NCI-H2227 treated with DMSO at 0.1 percent for 48 hours (cell line): ENCODE data around the gene BICDL1.

ENCODE experiments used
- DNase-seq: peaks from one replicate; lab custom pipeline; 2025; lab: John Stamatoyannopoulos, UW

The BICDL1 gene

DNA sequence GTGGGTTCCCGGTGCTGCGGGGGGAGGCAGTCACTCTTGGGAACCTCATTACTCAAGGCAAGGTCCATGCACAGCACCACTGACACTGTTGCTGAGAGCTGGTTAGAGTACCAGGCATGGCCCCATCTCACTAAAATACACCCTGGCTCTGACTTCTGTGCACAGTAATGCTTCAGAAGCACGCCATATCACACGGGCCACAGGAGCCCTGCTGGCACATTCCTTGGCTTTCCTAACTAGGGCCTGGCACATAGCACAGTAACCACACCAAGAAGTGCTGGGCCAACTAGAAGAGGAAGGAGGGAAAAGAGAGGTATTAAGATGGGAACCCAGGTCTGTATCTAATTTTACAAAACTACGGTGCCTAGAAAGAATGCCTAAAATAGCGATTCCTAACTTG is 141.0 kb downstream of the BICDL1 start:
- DNase-seq: no peak

DNA sequence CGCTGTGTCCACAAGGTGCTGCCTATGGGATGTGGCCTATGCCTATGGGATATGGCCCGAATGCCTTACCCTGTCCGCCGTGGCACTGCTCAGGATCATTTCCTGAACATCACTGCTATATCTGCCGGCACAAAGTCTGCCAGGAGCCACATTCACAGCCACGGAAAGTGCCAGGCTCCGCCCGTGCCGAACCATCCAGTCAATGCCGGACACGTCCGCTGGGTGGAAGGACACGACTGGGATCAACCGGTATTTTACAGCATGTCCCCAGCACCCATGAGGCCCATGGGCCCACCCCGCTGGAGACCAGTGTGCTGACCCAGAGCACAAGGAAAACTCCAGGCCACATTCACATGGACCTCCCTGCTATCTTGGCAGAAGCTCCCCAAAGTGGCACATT is 142.1 kb downstream of the BICDL1 start:
- no peak for DNase-seq

DNA sequence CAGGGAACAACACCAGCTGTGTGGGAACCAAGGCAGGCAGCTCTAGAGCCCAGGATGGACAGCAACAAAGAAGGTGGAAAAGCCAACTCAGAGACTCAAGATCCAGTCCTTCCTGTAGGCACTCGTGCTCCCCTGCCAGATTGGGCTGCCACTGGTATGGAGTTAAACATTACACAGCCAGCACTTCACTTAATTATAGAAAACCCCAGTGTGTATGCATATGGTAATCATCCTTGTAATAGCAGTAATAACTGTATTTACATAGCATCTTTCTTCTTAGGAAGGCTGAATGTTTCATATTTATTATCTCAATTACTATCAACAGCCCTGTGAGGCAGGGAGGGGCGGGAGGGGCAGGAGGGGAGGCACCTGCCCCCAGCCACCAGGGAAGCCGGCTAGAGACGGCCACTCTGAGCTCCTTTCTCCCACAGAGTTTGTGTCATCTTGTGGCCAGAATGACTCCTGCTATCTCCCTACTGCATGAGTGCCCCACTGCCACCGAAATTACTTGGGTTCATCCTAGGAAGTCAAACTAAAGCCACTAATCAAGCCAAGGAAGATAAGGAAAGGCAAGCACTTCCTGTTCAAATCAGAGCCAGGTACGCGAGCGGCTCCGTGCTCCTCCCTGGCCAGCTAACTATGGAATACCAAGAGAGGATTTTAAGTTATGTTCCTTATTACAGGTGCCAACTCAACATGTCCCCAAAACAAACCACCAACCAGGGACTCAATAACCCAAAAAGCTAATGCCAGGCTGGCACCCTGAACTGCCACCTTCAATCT is 143.2 kb downstream of the BICDL1 start:
- DNase-seq: no peak

- no peak for DNase-seq
Observed at GRCh38 chr12:120132863-120133385, 143.9 kb downstream of the BICDL1 start.

GRCh38 chr12:120134307-120134980 is 145.4 kb downstream of the BICDL1 start:
- no peak for DNase-seq

- no peak for DNase-seq
Observed at GRCh38 chr12:120136093-120136770, 147.2 kb downstream of the BICDL1 start.

- DNase-seq: no peak
Observed at GRCh38 chr12:120137833-120138232, 148.8 kb downstream of the BICDL1 start.

GRCh38 chr12:120138366-120138765 is 149.3 kb downstream of the BICDL1 start:
- DNase-seq: no peak

DNA sequence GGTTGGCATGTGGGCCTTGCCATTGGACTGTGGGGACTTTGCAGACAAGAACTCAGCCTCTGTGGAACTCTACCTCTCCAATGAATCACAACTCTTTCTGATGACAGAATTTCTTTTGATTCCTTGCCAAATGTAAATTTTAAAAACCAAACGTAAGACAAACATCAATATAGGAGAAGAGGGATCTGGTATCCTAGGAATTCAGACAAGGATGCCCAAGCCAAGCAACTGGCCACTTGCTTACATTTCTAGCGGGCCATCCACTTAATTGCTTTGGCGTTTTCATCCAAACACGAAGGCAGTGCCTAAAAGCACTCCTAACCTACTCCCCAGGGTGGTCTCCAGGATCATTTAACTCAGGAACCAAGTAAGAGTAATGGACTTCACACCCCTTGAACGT is 150.9 kb downstream of the BICDL1 start:
- DNase-seq: no peak

DNA sequence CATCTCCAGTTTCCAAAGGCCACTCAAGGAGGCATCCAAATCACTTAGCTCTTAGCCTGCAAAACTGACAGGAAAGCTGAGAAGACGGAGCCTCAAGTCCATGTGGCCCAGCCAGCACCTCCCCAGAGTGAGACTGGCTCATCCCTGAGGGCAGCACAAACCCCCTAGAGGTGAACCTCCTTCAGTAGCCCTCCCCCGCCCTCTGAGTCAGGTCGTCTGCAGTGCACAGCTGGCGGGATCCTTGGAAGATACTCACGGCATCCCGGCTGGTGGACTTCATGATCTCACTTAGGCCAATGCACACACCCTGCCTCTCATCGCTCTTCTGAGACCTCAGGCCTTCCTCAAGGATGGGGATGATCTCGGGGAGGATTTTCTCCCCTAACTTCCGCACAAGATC is 151.6 kb downstream of the BICDL1 start:
- DNase-seq: no peak

DNA sequence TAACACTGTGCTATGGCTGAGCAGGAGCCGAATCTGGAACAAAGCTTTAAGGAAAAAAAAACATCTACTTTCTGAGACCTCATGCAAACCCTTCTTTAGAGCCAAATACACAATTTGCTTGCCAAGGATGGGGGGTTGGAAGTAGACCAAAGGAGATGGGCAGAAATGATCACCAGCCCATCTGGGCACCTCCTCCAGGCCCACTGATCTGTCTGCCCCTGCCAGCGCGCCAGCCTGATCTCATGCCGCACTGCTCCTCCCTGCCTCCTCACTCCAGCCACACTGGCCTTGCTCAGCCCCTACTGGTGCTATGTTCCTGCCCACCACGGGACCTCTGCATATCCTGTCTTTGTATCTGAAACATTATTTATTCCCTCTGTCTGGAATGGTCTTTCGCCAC is 152.3 kb downstream of the BICDL1 start:
- DNase-seq: no peak

- no peak for DNase-seq
Observed at GRCh38 chr12:120142231-120142877, 153.3 kb downstream of the BICDL1 start.
